Keratinocyte (primary cell): Measurements from ENCODE around the gene TBC1D4. TPM values are rescaled to one million over a fixed set of nuclear protein-coding genes. Genes with fewer than 3 reads are reported as not detected.

Source experiments
- DNase-seq: peaks from one replicate; pipeline ENCODE4 v3.0.0-alpha.2; 2011; ENCODE audit warnings: low read depth, missing footprints, low spot score
- FAIRE-seq: peaks from 2 replicates; lab custom pipeline; 2011; peaks lifted over from hg19 to GRCh38; lab: Jason Lieb, UNC
- H2AFZ ChIP-seq: 2 replicates; pipeline ENCODE4 v1.6.0; 2012; ENCODE audit warnings: low read length, control low read depth, inconsistent platforms; ENCODE audit not compliant: control insufficient read depth
- H3K27ac ChIP-seq: 2 replicates; pipeline ENCODE4 v1.5.1; 2011; ENCODE audit warnings: low read length; ENCODE audit not compliant: control insufficient read depth, insufficient read depth
- H3K27me3 ChIP-seq: 3 replicates; pipeline ENCODE4 v1.6.0; 2011; ENCODE audit warnings: low read length; ENCODE audit not compliant: control insufficient read depth, insufficient read depth; ENCODE audit errors: extremely low read depth
- H3K36me3 ChIP-seq, 2 experiments: 2 replicates in 1 of 2; 3 replicates in 1 of 2; pipeline ENCODE4 v1.5.1; 2011; ENCODE audit warnings: low read length in 2 of 2, mild to moderate bottlenecking in 1 of 2; ENCODE audit not compliant: control insufficient read depth in 2 of 2, insufficient read depth in 2 of 2; ENCODE audit errors: extremely low read depth in 1 of 2
- H3K4me1 ChIP-seq: 3 replicates; pipeline ENCODE4 v1.5.1; 2011; ENCODE audit warnings: low read length; ENCODE audit not compliant: control insufficient read depth, insufficient read depth; ENCODE audit errors: extremely low read depth
- H3K4me2 ChIP-seq: 3 replicates; pipeline ENCODE4 v1.6.0; 2011; ENCODE audit warnings: low read depth, low read length; ENCODE audit not compliant: control insufficient read depth, insufficient read depth; ENCODE audit errors: extremely low read depth
- H3K4me3 ChIP-seq, 3 experiments: fragments of 200-600 bp in 1 of 3; sonication (generic) in 1 of 3; 2 replicates in 2 of 3; 3 replicates in 1 of 3; pipeline ENCODE4 v1.5.1; 2011 to 2016; ENCODE audit warnings: low read length in 3 of 3, mild to moderate bottlenecking in 3 of 3, control low read depth in 2 of 3, inconsistent platforms in 1 of 3, low read depth in 1 of 3, mixed read lengths in 1 of 3, mixed run types in 1 of 3, moderate library complexity in 1 of 3; ENCODE audit not compliant: control insufficient read depth in 2 of 3, insufficient read depth in 2 of 3; ENCODE audit errors: extremely low read depth in 1 of 3
- H3K79me2 ChIP-seq: 2 replicates; pipeline ENCODE4 v1.6.0; 2012; ENCODE audit warnings: low read length; ENCODE audit not compliant: control insufficient read depth, insufficient read depth
- H3K9ac ChIP-seq: 3 replicates; pipeline ENCODE4 v1.6.0; 2011; ENCODE audit warnings: low read length; ENCODE audit not compliant: control insufficient read depth, insufficient read depth; ENCODE audit errors: extremely low read depth
- H3K9me1 ChIP-seq: 3 replicates; pipeline ENCODE4 v1.6.0; 2011; ENCODE audit warnings: low read length; ENCODE audit not compliant: control insufficient read depth, insufficient read depth; ENCODE audit errors: extremely low read depth
- H3K9me3 ChIP-seq: 2 replicates; pipeline ENCODE4 v1.5.1; 2012; ENCODE audit warnings: low read depth, low read length; ENCODE audit not compliant: control insufficient read depth
- H4K20me1 ChIP-seq: 3 replicates; pipeline ENCODE4 v1.6.0; 2011; ENCODE audit warnings: low read length; ENCODE audit not compliant: control insufficient read depth, insufficient read depth; ENCODE audit errors: extremely low read depth
- CTCF ChIP-seq, 3 experiments: IDR thresholded peaks in 1 of 3; conservative IDR thresholded peaks in 1 of 3; optimal IDR thresholded peaks in 1 of 3; 2 replicates in 2 of 3; 3 replicates in 1 of 3; pipeline versions ENCODE3 to v1.5.1; 2011; ENCODE audit warnings: low read length in 3 of 3, mild to moderate bottlenecking in 3 of 3, moderate library complexity in 2 of 3, control low read depth in 1 of 3, inconsistent platforms in 1 of 3; ENCODE audit not compliant: insufficient read depth in 2 of 3; ENCODE audit errors: extremely low read depth in 1 of 3
- EZH2 ChIP-seq: IDR thresholded peaks from one replicate; pipeline ENCODE4 v1.6.1; 2012; ENCODE audit warnings: inconsistent platforms, mild to moderate bottlenecking, low read length, moderate library complexity
- dilution Hi-C: fragments of 300-500 bp; cut with MboI; formaldehyde crosslinking; loops from one replicate; pipeline ENCODE4 v1.7.0; 2020; ENCODE audit warnings: low sequenced_read_pairs; ENCODE audit not compliant: extremely low pct_ligation_motif_present
- polyA plus RNA-seq, 5 experiments: library from polyadenylated mRNA; depleted of rRNA in 3 of 5; stranded (reverse) in 3 of 5; stranded (forward) in 1 of 5; unstranded in 1 of 5; fragments of >200 nt; gene quantifications; 1 replicate in 1 of 5; 2 replicates in 3 of 5; 3 replicates in 1 of 5; pipeline versions ENCODE4 v1.2.1 to v1.2.3, GENCODE V29; 2011 to 2012; ENCODE audit warnings: missing spikeins in 2 of 5, low read depth in 1 of 5, low replicate concordance in 1 of 5

Gene TBC1D4
- polyA plus RNA-seq, 1 donor (not counting 4 experiments of a cell fraction or from before 2014, with no cell fraction given) = 14.2 TPM

GRCh38 chr13:75347925-75348324, 134.0 kb downstream of the TBC1D4 start:
- TF ChIP-seq EZH2 (no peak), CTCF (optimal IDR thresholded peaks at IDR 0.05 in 1 of 3, IDR thresholded peaks at IDR 0.05 in 1 of 3, conservative IDR thresholded peaks at IDR 0.05 in 1 of 3; ENCODE audit: extremely low read depth in 1 of 3, insufficient read depth in 2 of 3, low read length in 3 of 3) (no peak)
- dilution Hi-C loops = no loop called here
- FAIRE-seq = no peak

GRCh38 chr13:75347457-75347856, 134.5 kb downstream of the TBC1D4 start:
- no peak overlapping the region for H3K9ac ChIP-seq
- H3K27me3 ChIP-seq = no peaks in the 10 kb centered on the region
- TF ChIP-seq EZH2 = no peak
- TF ChIP-seq CTCF (optimal IDR thresholded peaks at IDR 0.05 in 1 of 3, IDR thresholded peaks at IDR 0.05 in 1 of 3, conservative IDR thresholded peaks at IDR 0.05 in 1 of 3; ENCODE audit: extremely low read depth in 1 of 3, insufficient read depth in 2 of 3, low read length in 3 of 3) = no peak
- H4K20me1 ChIP-seq = no peaks in the 10 kb centered on the region
- dilution Hi-C loops = no loop called here
- H3K27ac ChIP-seq = no peak overlapping the region
- FAIRE-seq (no peak), DNase-seq (no peak)
- H3K9me3 ChIP-seq = no peaks in the 10 kb centered on the region
- H2AFZ ChIP-seq = no peak overlapping the region
- H3K4me1 ChIP-seq = no peaks in the 10 kb centered on the region
- no peaks in the 10 kb centered on the region for H3K9me1 ChIP-seq
- no peaks in the 10 kb centered on the region for H3K79me2 ChIP-seq
- no peak overlapping the region for H3K4me2 ChIP-seq
- H3K4me3 ChIP-seq = no peak overlapping the region
- H3K36me3 ChIP-seq = peaks cover 2 to 8% of the 10 kb centered on the region in 2 experiments

More at GRCh38 chr13:75347925-75348324, 134.0 kb downstream of the TBC1D4 start:
- Histone ChIP-seq H3K36me3 (peaks cover 2 to 8% of the 10 kb centered on the region in 2 experiments), H3K4me2 (no peak overlapping the region), H3K9ac (no peak overlapping the region), H2AFZ (no peak overlapping the region), H4K20me1 (no peaks in the 10 kb centered on the region), H3K9me3 (no peaks in the 10 kb centered on the region), H3K4me1 (no peaks in the 10 kb centered on the region), H3K79me2 (no peaks in the 10 kb centered on the region), H3K27me3 (no peaks in the 10 kb centered on the region), H3K9me1 (no peaks in the 10 kb centered on the region), H3K27ac (no peak overlapping the region), H3K4me3 (no peak overlapping the region)
- no peak for DNase-seq
